Activated T-cell treated with anti-CD3 and anti-CD28 coated beads for 4 hours (primary cell): Measurements from ENCODE around the gene CAPSL.
"Not testable (repeated sequence)": the region's sequence is repeated elsewhere in the genome, so short reads cannot be mapped to it uniquely, and the experiment has no call there.

Experiments
- DNase-seq: peaks from one replicate; pipeline ENCODE4 v3.0.0-alpha.2; 2020

The CAPSL gene

GRCh38 chr5:35904443-35905132 lies 33.8 kb downstream of the CAPSL start:
- DNase-seq: no peak

GRCh38 chr5:35903631-35904203 lies 34.7 kb downstream of the CAPSL start:
- no peak for DNase-seq

GRCh38 chr5:35902046-35902672 lies 36.3 kb downstream of the CAPSL start:
- DNase-seq: no peak

- DNase-seq: no peak
Observed at GRCh38 chr5:35900972-35901695, 37.3 kb downstream of the CAPSL start.

GRCh38 chr5:35899800-35900199 lies 38.6 kb downstream of the CAPSL start:
- no peak for DNase-seq

- no peak for DNase-seq
Observed at GRCh38 chr5:35898952-35899660, 39.3 kb downstream of the CAPSL start.

GRCh38 chr5:35894131-35894530 lies 44.3 kb downstream of the CAPSL start:
- DNase-seq: no peak

GRCh38 chr5:35892799-35893198 lies 45.6 kb downstream of the CAPSL start:
- DNase-seq: not testable (repeated sequence)

GRCh38 chr5:35890021-35891020 lies 48.1 kb downstream of the CAPSL start:
- DNase-seq: no peak

GRCh38 chr5:35887321-35888100 lies 50.9 kb downstream of the CAPSL start:
- DNase-seq: no peak

- no peak for DNase-seq
Observed at GRCh38 chr5:35886381-35886780, 52.0 kb downstream of the CAPSL start.

GRCh38 chr5:35884773-35885172 lies 53.6 kb downstream of the CAPSL start:
- DNase-seq: no peak

GRCh38 chr5:35884191-35884769 lies 54.1 kb downstream of the CAPSL start:
- DNase-seq: no peak

- no peak for DNase-seq
Observed at GRCh38 chr5:35881758-35882157, 56.7 kb downstream of the CAPSL start.

- DNase-seq: no peak
Observed at GRCh38 chr5:35880156-35880555, 58.3 kb downstream of the CAPSL start.

- no peak for DNase-seq
Observed at GRCh38 chr5:35879649-35880048, 58.8 kb downstream of the CAPSL start.

GRCh38 chr5:35879096-35879495 lies 59.3 kb downstream of the CAPSL start:
- DNase-seq: no peak

- no peak for DNase-seq
Observed at GRCh38 chr5:35878079-35878478, 60.3 kb downstream of the CAPSL start.

- no peak for DNase-seq
Observed at GRCh38 chr5:35877655-35878054, 60.8 kb downstream of the CAPSL start.

GRCh38 chr5:35876922-35877321 lies 61.5 kb downstream of the CAPSL start:
- DNase-seq: no peak

GRCh38 chr5:35876454-35876853 lies 62.0 kb downstream of the CAPSL start:
- DNase-seq: no peak
